ENCODE measurements around the gene GLIPR2. TPM values are rescaled to one million over a fixed set of nuclear protein-coding genes. Genes with fewer than 3 reads are reported as not detected.
"Not testable (repeated sequence)": the region's sequence is repeated elsewhere in the genome, so short reads cannot be mapped to it uniquely, and the experiment has no call there.

Gene GLIPR2
- polyA plus RNA-seq, 3 donors, result 213 to 528 (median 520) TPM

DNA sequence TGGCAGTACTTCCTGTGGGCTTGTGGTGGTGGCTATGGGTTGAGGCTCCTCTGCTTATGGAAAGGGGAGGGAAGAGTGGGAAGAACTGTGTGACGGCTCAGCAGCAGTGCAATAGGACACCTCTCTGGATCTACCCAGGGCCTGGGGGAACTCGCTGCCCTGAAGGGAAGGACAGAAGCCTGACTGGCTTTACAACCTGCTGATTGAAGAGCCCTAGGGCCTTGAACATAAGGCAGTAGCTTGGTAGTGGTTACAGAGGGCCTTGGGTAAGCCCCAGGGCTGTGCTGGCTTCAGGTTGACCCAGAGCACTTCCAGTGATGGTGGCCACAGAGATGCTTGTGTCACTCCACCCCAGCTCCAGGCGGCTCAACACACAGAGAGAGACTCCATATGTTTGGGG is 38.2 kb downstream of the GLIPR2 start:
- no peak overlapping the region for H3K4me2 ChIP-seq (replicated peaks; ENCODE audit: extremely low read depth, low read length, poor library complexity, severe bottlenecking)
- no peak overlapping the region for H3K27ac ChIP-seq (ENCODE audit: low read depth in 1 of 2, low read length in 2 of 2)
- intact Hi-C loops (cut with micrococcal nuclease), result no loop called here
- no peaks in the 10 kb centered on the region for H3K36me3 Mint-ChIP-seq
- no peak overlapping the region for H3K4me3 ChIP-seq (replicated peaks in 1 of 3; ENCODE audit: low read depth in 2 of 3, low read length in 3 of 3)
- no peaks in the 10 kb centered on the region for H3K27me3 ChIP-seq (ENCODE audit: control insufficient read depth in 2 of 2, insufficient read depth in 2 of 2, low read length in 2 of 2)
- H2AFZ ChIP-seq (ENCODE audit: insufficient read depth, low read depth, low read length, poor library complexity, severe bottlenecking), result no peak overlapping the region
- 100% methylated on average over 2 of the region's 3 CpGs for WGBS (ENCODE audit: insufficient coverage)
- no peak for DNase-seq
- H3K9me3 Mint-ChIP-seq, result peaks cover 0 to 5% (median 2%) of the 10 kb centered on the region in 7 donors
- no peaks in the 10 kb centered on the region for H3K9me3 ChIP-seq (replicated peaks in 1 of 2; ENCODE audit: control insufficient read depth in 1 of 2, insufficient read depth in 1 of 2, low read length in 2 of 2)
- TF ChIP-seq, protein P1, sequence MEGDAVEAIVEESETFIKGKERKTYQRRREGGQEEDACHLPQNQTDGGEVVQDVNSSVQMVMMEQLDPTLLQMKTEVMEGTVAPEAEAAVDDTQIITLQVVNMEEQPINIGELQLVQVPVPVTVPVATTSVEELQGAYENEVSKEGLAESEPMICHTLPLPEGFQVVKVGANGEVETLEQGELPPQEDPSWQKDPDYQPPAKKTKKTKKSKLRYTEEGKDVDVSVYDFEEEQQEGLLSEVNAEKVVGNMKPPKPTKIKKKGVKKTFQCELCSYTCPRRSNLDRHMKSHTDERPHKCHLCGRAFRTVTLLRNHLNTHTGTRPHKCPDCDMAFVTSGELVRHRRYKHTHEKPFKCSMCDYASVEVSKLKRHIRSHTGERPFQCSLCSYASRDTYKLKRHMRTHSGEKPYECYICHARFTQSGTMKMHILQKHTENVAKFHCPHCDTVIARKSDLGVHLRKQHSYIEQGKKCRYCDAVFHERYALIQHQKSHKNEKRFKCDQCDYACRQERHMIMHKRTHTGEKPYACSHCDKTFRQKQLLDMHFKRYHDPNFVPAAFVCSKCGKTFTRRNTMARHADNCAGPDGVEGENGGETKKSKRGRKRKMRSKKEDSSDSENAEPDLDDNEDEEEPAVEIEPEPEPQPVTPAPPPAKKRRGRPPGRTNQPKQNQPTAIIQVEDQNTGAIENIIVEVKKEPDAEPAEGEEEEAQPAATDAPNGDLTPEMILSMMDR (IDR thresholded peaks at IDR 0.05), result no peak
- no peaks in the 10 kb centered on the region for H3K36me3 ChIP-seq (replicated peaks in 1 of 2; ENCODE audit: control insufficient read depth in 1 of 2, insufficient read depth in 2 of 2, low read length in 2 of 2)
- H3K4me1 ChIP-seq (ENCODE audit: control insufficient read depth in 1 of 2, insufficient read depth in 2 of 2, low read length in 2 of 2), result peaks cover 0 to 1% of the 10 kb centered on the region in 2 donors
- H3K27ac Mint-ChIP-seq, result no peak overlapping the region
- H4K20me1 ChIP-seq (ENCODE audit: insufficient read depth, low read length), result no peaks in the 10 kb centered on the region
- H3K9ac ChIP-seq (ENCODE audit: insufficient read depth, low read length, poor library complexity, severe bottlenecking), result no peak overlapping the region
- no peak overlapping the region for H3K4me3 Mint-ChIP-seq
- no peaks in the 10 kb centered on the region for H3K79me2 ChIP-seq (ENCODE audit: insufficient read depth, low read length)
- H3K4me1 Mint-ChIP-seq, result peaks cover 8% of the 10 kb centered on the region
- H3K27me3 Mint-ChIP-seq (ENCODE audit: low read depth in 3 of 3), result peaks cover 0 to 10% (median 8%) of the 10 kb centered on the region in 3 donors

DNA sequence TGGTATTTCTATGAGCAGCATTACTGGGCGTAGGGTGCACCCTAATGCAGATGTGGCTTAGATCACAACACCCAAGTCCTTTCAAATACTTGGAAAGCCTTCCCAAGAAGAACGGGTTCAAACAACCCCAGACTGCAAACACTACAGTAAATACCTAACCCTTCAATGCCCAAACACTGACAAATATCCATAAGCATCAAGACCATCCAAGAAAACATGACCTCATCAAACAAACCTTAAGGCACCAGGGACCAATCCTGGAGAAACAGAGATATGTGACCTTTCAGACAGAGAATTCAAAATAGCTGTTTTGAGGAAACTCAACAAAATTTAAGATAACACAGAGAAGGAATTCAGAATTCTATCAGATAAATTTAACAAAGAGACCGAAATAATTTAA is 38.7 kb downstream of the GLIPR2 start:
- H3K4me2 ChIP-seq (replicated peaks; ENCODE audit: extremely low read depth, low read length, poor library complexity, severe bottlenecking); H3K27me3 Mint-ChIP-seq (ENCODE audit: low read depth in 3 of 3); H3K36me3 Mint-ChIP-seq; H3K9me3 ChIP-seq (replicated peaks in 1 of 2; ENCODE audit: control insufficient read depth in 1 of 2, insufficient read depth in 1 of 2, low read length in 2 of 2); H3K9ac ChIP-seq (ENCODE audit: insufficient read depth, low read length, poor library complexity, severe bottlenecking); H3K36me3 ChIP-seq (replicated peaks in 1 of 2; ENCODE audit: control insufficient read depth in 1 of 2, insufficient read depth in 2 of 2, low read length in 2 of 2); H3K4me3 ChIP-seq (replicated peaks in 1 of 3; ENCODE audit: low read depth in 2 of 3, low read length in 3 of 3); H2AFZ ChIP-seq (ENCODE audit: insufficient read depth, low read depth, low read length, poor library complexity, severe bottlenecking); H4K20me1 ChIP-seq (ENCODE audit: insufficient read depth, low read length); H3K9me3 Mint-ChIP-seq; H3K4me3 Mint-ChIP-seq; intact Hi-C loops (cut with micrococcal nuclease); H3K27ac Mint-ChIP-seq; H3K79me2 ChIP-seq (ENCODE audit: insufficient read depth, low read length); H3K4me1 Mint-ChIP-seq; H3K4me1 ChIP-seq (ENCODE audit: control insufficient read depth in 1 of 2, insufficient read depth in 2 of 2, low read length in 2 of 2); H3K27me3 ChIP-seq (ENCODE audit: control insufficient read depth in 2 of 2, insufficient read depth in 2 of 2, low read length in 2 of 2); DNase-seq; H3K27ac ChIP-seq (ENCODE audit: low read depth in 1 of 2, low read length in 2 of 2): not testable (repeated sequence)
- no CpG with 5 or more reads among the region's 3 CpGs for WGBS (ENCODE audit: insufficient coverage)

DNA sequence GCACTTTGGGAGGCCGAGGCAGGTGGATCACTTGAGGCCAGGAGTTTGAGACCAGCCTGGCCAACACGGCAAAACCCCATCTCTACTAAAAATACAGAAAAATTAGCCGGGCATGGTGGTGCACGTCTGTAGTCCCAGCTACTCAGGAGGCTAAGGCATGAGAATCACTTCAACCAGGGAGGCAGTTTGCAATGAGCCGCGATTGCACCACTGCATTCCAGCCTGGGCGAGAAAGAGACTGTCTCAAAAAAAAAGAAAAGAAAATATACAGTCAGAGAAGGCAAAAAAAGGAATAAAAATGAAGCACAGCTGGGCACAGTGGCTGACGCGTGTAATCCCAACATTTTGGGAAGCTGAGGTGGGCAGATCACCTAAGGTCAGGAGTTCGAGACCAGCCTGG is 40.0 kb downstream of the GLIPR2 start:
- H4K20me1 ChIP-seq (ENCODE audit: insufficient read depth, low read length); H3K9me3 ChIP-seq (replicated peaks in 1 of 2; ENCODE audit: control insufficient read depth in 1 of 2, insufficient read depth in 1 of 2, low read length in 2 of 2); H3K27me3 ChIP-seq (ENCODE audit: control insufficient read depth in 2 of 2, insufficient read depth in 2 of 2, low read length in 2 of 2); H3K4me3 Mint-ChIP-seq; H3K4me1 ChIP-seq (ENCODE audit: control insufficient read depth in 1 of 2, insufficient read depth in 2 of 2, low read length in 2 of 2); H3K36me3 Mint-ChIP-seq; DNase-seq; H3K9ac ChIP-seq (ENCODE audit: insufficient read depth, low read length, poor library complexity, severe bottlenecking); H3K36me3 ChIP-seq (replicated peaks in 1 of 2; ENCODE audit: control insufficient read depth in 1 of 2, insufficient read depth in 2 of 2, low read length in 2 of 2); H3K4me1 Mint-ChIP-seq; H3K27me3 Mint-ChIP-seq (ENCODE audit: low read depth in 3 of 3); H3K27ac ChIP-seq (ENCODE audit: low read depth in 1 of 2, low read length in 2 of 2); H3K27ac Mint-ChIP-seq; intact Hi-C loops (cut with micrococcal nuclease); H3K4me2 ChIP-seq (replicated peaks; ENCODE audit: extremely low read depth, low read length, poor library complexity, severe bottlenecking); H2AFZ ChIP-seq (ENCODE audit: insufficient read depth, low read depth, low read length, poor library complexity, severe bottlenecking); H3K79me2 ChIP-seq (ENCODE audit: insufficient read depth, low read length); H3K4me3 ChIP-seq (replicated peaks in 1 of 3; ENCODE audit: low read depth in 2 of 3, low read length in 3 of 3): not testable (repeated sequence)
- H3K9me3 Mint-ChIP-seq, result peaks cover 0 to 13% (median 8%) of the 10 kb centered on the region in 7 donors
- 96% methylated on average over 8 of the region's 10 CpGs for WGBS (ENCODE audit: insufficient coverage)
